Astrocyte of the spinal cord (primary cell): Measurements from ENCODE around the gene NUPR1.

Source experiments
- DNase-seq: peaks from one replicate; pipeline ENCODE4 v3.0.0; 2011; ENCODE audit warnings: low read depth, low spot score
- H3K4me3 ChIP-seq: 2 replicates; pipeline ENCODE4 v1.5.1; 2011; ENCODE audit warnings: low read depth, mild to moderate bottlenecking, low read length, moderate library complexity
- in situ Hi-C: cut with HindIII; loops from 2 replicates; pipeline ENCODE4 v1.10.0; 2017; ENCODE audit warnings: low sequenced_read_pairs
- TF ChIP-seq, protein P1 (sequence below): IDR thresholded peaks from 2 replicates; pipeline ENCODE4 v1.5.1; 2012; ENCODE audit warnings: low read depth, mild to moderate bottlenecking, low read length, inconsistent platforms

The NUPR1 gene

DNA sequence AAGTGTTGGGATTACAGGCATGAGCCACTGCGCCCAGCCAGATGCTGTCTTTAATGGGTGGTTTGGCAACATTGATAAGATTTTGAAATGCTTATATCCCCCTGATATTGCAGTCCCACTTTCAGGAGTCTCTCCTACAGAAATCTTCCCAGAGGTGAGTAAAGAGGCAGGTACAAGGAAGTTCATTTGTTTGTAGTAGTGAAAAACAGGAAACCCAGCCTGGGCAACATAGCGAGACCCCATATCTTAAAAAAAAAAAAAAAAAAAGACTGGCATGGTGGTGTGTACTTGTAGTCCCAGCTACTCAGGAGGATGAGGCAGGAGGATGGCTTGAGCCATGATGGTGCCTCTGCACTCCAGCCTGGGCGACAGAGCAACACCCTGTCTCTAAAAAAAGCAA, 6.2 kb upstream of the NUPR1 start:
- no peak for DNase-seq
- TF ChIP-seq, protein P1, sequence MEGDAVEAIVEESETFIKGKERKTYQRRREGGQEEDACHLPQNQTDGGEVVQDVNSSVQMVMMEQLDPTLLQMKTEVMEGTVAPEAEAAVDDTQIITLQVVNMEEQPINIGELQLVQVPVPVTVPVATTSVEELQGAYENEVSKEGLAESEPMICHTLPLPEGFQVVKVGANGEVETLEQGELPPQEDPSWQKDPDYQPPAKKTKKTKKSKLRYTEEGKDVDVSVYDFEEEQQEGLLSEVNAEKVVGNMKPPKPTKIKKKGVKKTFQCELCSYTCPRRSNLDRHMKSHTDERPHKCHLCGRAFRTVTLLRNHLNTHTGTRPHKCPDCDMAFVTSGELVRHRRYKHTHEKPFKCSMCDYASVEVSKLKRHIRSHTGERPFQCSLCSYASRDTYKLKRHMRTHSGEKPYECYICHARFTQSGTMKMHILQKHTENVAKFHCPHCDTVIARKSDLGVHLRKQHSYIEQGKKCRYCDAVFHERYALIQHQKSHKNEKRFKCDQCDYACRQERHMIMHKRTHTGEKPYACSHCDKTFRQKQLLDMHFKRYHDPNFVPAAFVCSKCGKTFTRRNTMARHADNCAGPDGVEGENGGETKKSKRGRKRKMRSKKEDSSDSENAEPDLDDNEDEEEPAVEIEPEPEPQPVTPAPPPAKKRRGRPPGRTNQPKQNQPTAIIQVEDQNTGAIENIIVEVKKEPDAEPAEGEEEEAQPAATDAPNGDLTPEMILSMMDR, result no peak
- in situ Hi-C loops, result no loop called here
- H3K4me3 ChIP-seq, result no peak overlapping the region

DNA sequence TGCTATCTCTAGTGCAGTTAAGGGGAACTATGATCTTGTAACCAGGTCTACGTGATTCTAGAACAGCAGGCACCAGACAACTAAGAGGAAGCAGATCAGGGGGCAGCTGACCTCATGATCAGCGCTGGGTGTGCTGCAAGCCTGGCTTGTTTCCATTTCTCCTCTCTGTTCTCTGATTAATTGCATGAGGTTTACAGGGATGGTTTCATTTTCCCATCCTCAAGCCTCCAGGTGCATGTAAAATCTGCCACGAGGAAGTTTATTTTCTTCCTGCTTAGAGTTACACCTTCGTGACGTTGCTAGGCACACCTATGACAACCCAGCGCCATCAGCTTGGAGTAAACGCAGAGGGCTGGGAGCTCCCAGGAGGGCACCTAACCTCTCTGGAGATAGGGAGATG, 4.3 kb upstream of the NUPR1 start:
- no peak for DNase-seq
- no peak overlapping the region for H3K4me3 ChIP-seq
- in situ Hi-C loops, result no loop called here
- TF ChIP-seq, protein P1, result no peak

- H3K4me3 ChIP-seq, result no peak overlapping the region
- no peak for DNase-seq
- in situ Hi-C loops, result no loop called here
- TF ChIP-seq, protein P1, result no peak
Measured at GRCh38 chr16:28542646-28543045, 3.9 kb upstream of the NUPR1 start.

DNA sequence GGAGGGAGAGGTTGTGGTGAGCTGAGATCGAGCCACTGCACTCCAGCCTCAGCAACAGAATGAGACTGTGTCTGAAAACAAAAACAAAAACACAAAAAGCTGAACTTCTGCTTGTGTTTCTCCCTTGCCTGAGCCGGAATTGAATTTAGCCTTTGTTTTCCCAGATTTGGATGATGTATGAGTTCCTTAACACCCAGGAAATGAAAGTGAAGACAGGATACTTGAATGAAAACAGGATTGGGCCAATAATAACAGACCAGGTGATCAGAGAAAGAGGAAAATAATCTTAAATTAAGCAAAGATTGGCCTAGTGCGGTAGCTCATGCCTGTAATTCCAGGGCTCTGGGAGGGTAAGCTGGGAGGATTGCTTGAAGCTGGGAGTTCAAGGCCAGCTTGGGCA, 1.6 kb upstream of the NUPR1 start:
- no peak overlapping the region for H3K4me3 ChIP-seq
- TF ChIP-seq, protein P1, result no peak
- in situ Hi-C loops, result no loop called here
- DNase-seq, result no peak

GRCh38 chr16:28537964-28538732, 626 bp downstream of the NUPR1 start:
- in situ Hi-C loops, result no loop called here

GRCh38 chr16:28537076-28537475, 1.7 kb downstream of the NUPR1 start:
- TF ChIP-seq, protein P1, result no peak
- in situ Hi-C loops, result no loop called here
- peak overlapping the region; percentile 44 for H3K4me3 ChIP-seq
- no peak for DNase-seq

More at GRCh38 chr16:28537964-28538732, 626 bp downstream of the NUPR1 start:
- no peak for DNase-seq
- TF ChIP-seq, protein P1, result no peak
- peak overlapping the region; percentile 44 for H3K4me3 ChIP-seq
